Fibroblast of lung (primary cell): ENCODE results near the gene RPL34. TPM values are rescaled to one million over a fixed set of nuclear protein-coding genes. Genes with fewer than 3 reads are reported as not detected.

ENCODE experiments used
- DNase-seq, 2 donors: peaks; one replicate each; pipeline versions ENCODE4 v3.0.0 to v3.0.0-alpha.2; 2010; ENCODE audit warnings: low read depth in 2 of 2
- H2AFZ ChIP-seq: 2 replicates; pipeline ENCODE4 v1.5.1; 2012; ENCODE audit warnings: low read length, control low read depth, inconsistent platforms
- H3K27ac ChIP-seq: 2 replicates; pipeline ENCODE4 v1.5.1; 2011; ENCODE audit warnings: low read length, control low read depth; ENCODE audit not compliant: insufficient read depth
- H3K27me3 ChIP-seq: 2 replicates; pipeline ENCODE4 v1.5.1; 2011; ENCODE audit warnings: mild to moderate bottlenecking, low read length; ENCODE audit not compliant: control insufficient read depth, insufficient read depth
- H3K36me3 ChIP-seq: 2 replicates; pipeline ENCODE4 v1.5.1; 2011; ENCODE audit warnings: low read length; ENCODE audit not compliant: control insufficient read depth, insufficient read depth
- H3K4me1 ChIP-seq: 2 replicates; pipeline ENCODE4 v1.5.1; 2011; ENCODE audit warnings: low read length; ENCODE audit not compliant: control insufficient read depth, insufficient read depth; ENCODE audit errors: extremely low read depth
- H3K4me2 ChIP-seq: 2 replicates; pipeline ENCODE4 v1.5.1; 2011; ENCODE audit warnings: low read length, control low read depth; ENCODE audit not compliant: insufficient read depth; ENCODE audit errors: extremely low read depth
- H3K4me3 ChIP-seq, 4 experiments: fragments of 200-600 bp in 1 of 4; sonication (generic) in 1 of 4; replicated peaks in 1 of 4; 2 replicates each; pipeline ENCODE4 v1.5.1; 2011 to 2016; ENCODE audit warnings: low read length in 4 of 4, low read depth in 3 of 4, mild to moderate bottlenecking in 3 of 4, control low read depth in 2 of 4, inconsistent platforms in 1 of 4, mixed read lengths in 1 of 4; ENCODE audit not compliant: insufficient read depth in 1 of 4; ENCODE audit errors: control extremely low read depth in 1 of 4
- H3K79me2 ChIP-seq: 2 replicates; pipeline ENCODE4 v1.5.1; 2012; ENCODE audit warnings: mild to moderate bottlenecking, low read length, inconsistent platforms; ENCODE audit not compliant: control insufficient read depth, insufficient read depth
- H3K9ac ChIP-seq: 2 replicates; pipeline ENCODE4 v1.5.1; 2011; ENCODE audit warnings: mild to moderate bottlenecking, low read length, control low read depth; ENCODE audit not compliant: insufficient read depth
- H3K9me3 ChIP-seq: 2 replicates; pipeline ENCODE4 v1.5.1; 2012; ENCODE audit warnings: low read depth, low read length; ENCODE audit not compliant: control insufficient read depth, insufficient read depth
- H4K20me1 ChIP-seq: 2 replicates; pipeline ENCODE4 v1.5.1; 2011; ENCODE audit warnings: low read length; ENCODE audit not compliant: control insufficient read depth, insufficient read depth; ENCODE audit errors: extremely low read depth
- EZH2 ChIP-seq: IDR thresholded peaks from 2 replicates; pipeline ENCODE4 v1.5.1; 2012; ENCODE audit warnings: low read length, control low read depth, mild to moderate bottlenecking; ENCODE audit errors: missing control alignments
- polyA plus RNA-seq, 2 donors: library from polyadenylated mRNA; depleted of rRNA in 1 of 2; stranded (reverse) in 1 of 2; unstranded in 1 of 2; fragments of >200 nt; gene quantifications; 2 replicates each; pipeline ENCODE4 v1.2.1, GENCODE V29; 2011 to 2012; ENCODE audit warnings: missing spikeins in 1 of 2
- total RNA-seq: library from RNA; depleted of rRNA; stranded (reverse); fragments of >200 nt; gene quantifications from 2 replicates; pipeline ENCODE4 v1.2.1, GENCODE V29; 2014
- TF ChIP-seq, protein P1 (sequence below), 2 donors: IDR thresholded peaks in 1 of 2; conservative IDR thresholded peaks in 1 of 2; 1 replicate in 1 of 2; 2 replicates in 1 of 2; pipeline ENCODE4 v1.5.1; 2011 to 2012; ENCODE audit warnings: low read length in 2 of 2, control low read depth in 1 of 2, inconsistent platforms in 1 of 2, low read depth in 1 of 2, mild to moderate bottlenecking in 1 of 2

The RPL34 gene
- total and polyA plus RNA-seq, 2 donors (not counting 1 experiment from before 2014, with no cell fraction given), result 625 to 1,935 TPM

DNA sequence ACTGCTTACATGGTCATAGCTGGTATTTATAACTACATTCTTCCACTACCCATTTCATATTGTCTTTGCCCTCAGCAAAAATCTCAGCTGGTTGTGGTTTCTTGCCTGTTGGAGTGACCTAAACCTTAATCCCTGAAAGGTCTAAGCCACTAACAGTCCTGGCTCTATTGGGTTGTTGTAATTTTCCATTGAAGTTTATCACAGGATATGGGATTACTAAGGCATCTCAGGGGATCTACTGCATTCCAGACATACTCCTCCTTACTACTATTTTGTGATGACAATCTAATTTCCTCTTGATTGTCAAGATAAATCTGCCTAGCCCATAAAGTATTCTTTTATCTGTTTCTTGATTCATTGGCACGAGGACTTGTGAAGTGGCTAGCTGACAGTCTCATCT, 23.9 kb downstream of the RPL34 start:
- Histone ChIP-seq H3K4me2 (no peak overlapping the region), H3K36me3 (no peaks in the 10 kb centered on the region), H3K9me3 (no peaks in the 10 kb centered on the region), H3K4me1 (no peaks in the 10 kb centered on the region), H3K4me3 (no peak overlapping the region), H4K20me1 (no peaks in the 10 kb centered on the region), H3K79me2 (no peaks in the 10 kb centered on the region), H3K27ac (no peak overlapping the region), H3K27me3 (no peaks in the 10 kb centered on the region), H3K9ac (no peak overlapping the region), H2AFZ (no peak overlapping the region)
- peak in 1 of 2 donors; percentile 54 for DNase-seq
- TF ChIP-seq, protein P1, sequence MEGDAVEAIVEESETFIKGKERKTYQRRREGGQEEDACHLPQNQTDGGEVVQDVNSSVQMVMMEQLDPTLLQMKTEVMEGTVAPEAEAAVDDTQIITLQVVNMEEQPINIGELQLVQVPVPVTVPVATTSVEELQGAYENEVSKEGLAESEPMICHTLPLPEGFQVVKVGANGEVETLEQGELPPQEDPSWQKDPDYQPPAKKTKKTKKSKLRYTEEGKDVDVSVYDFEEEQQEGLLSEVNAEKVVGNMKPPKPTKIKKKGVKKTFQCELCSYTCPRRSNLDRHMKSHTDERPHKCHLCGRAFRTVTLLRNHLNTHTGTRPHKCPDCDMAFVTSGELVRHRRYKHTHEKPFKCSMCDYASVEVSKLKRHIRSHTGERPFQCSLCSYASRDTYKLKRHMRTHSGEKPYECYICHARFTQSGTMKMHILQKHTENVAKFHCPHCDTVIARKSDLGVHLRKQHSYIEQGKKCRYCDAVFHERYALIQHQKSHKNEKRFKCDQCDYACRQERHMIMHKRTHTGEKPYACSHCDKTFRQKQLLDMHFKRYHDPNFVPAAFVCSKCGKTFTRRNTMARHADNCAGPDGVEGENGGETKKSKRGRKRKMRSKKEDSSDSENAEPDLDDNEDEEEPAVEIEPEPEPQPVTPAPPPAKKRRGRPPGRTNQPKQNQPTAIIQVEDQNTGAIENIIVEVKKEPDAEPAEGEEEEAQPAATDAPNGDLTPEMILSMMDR (conservative IDR thresholded peaks at IDR 0.05 in 1 of 2, IDR thresholded peaks at IDR 0.05 in 1 of 2; ENCODE audit: low read depth in 1 of 2, low read length in 2 of 2), result no peak
- no peak for TF ChIP-seq EZH2

DNA sequence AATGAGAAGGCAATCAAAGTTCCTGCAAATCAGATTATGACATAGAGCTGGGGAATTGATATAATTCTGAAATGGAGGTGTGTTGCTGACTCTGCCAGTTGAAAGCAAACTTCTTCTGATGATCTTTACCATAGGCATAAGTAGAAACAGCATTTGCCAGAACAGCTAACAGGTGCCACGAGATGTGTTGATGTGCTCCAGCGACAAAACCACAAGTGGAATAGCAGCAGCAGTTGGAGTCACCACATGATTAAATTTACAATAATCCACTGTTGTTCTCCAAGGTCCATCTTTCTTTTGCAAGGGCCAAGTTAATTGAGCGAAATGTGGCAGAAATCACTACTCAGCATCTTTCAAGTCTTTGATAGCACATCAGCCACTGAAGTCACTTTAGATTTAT, 26.3 kb downstream of the RPL34 start:
- no peak for DNase-seq
- H3K79me2 ChIP-seq, result peaks cover 13% of the 10 kb centered on the region
- no peaks in the 10 kb centered on the region for H3K36me3 ChIP-seq
- no peaks in the 10 kb centered on the region for H3K27me3 ChIP-seq
- no peak overlapping the region for H2AFZ ChIP-seq
- H3K9me3 ChIP-seq, result no peaks in the 10 kb centered on the region
- H3K4me2 ChIP-seq, result no peak overlapping the region
- H3K9ac ChIP-seq, result no peak overlapping the region
- no peak overlapping the region for H3K27ac ChIP-seq
- no peaks in the 10 kb centered on the region for H4K20me1 ChIP-seq
- H3K4me3 ChIP-seq, result no peak overlapping the region
- peaks cover 3% of the 10 kb centered on the region for H3K4me1 ChIP-seq
- TF ChIP-seq EZH2, result no peak
- TF ChIP-seq, protein P1 (conservative IDR thresholded peaks at IDR 0.05 in 1 of 2, IDR thresholded peaks at IDR 0.05 in 1 of 2; ENCODE audit: low read depth in 1 of 2, low read length in 2 of 2), result no peak

DNA sequence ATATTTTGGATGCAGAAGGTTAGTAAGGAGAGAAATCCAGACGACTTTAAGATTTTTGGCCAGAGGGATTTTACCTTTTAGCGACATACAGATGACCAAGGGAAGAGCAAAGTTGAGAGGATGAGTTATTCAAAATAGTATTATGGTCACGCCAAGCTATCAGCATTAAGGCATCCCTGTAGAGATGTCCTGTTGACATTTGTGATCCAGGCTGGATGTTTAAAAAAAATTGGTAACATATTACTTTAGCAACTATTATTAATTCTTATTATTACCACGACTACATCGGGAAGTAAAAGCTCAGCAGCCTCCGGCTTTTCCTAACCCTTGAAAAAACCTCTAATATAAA, 29.5 kb downstream of the RPL34 start:
- peaks cover 44% of the 10 kb centered on the region for H3K79me2 ChIP-seq
- H3K9ac ChIP-seq, result no peak overlapping the region
- H4K20me1 ChIP-seq, result no peaks in the 10 kb centered on the region
- H3K36me3 ChIP-seq, result no peaks in the 10 kb centered on the region
- H3K9me3 ChIP-seq, result no peaks in the 10 kb centered on the region
- H3K4me3 ChIP-seq, result peak overlapping the region; percentile 16 to 49 (median 32)
- peak overlapping the region; percentile 89 for H3K27ac ChIP-seq
- peaks cover 3% of the 10 kb centered on the region for H3K4me1 ChIP-seq
- peak overlapping the region; percentile 58 for H2AFZ ChIP-seq
- H3K27me3 ChIP-seq, result no peaks in the 10 kb centered on the region
- DNase-seq, result no peak
- peak overlapping the region; percentile 75 for H3K4me2 ChIP-seq
- TF ChIP-seq, protein P1 (conservative IDR thresholded peaks at IDR 0.05 in 1 of 2, IDR thresholded peaks at IDR 0.05 in 1 of 2; ENCODE audit: low read depth in 1 of 2, low read length in 2 of 2), result no peak
- no peak for TF ChIP-seq EZH2
